Endothelial cell (in vitro differentiated cells): ENCODE data around the gene LRP5. TPM values are rescaled to one million over a fixed set of nuclear protein-coding genes. Genes with fewer than 3 reads are reported as not detected.

Experiments
- DNase-seq: peaks from one replicate; pipeline ENCODE4 v3.0.0; 2021; ENCODE audit warnings: low spot score
- H3K27ac Mint-ChIP-seq: one replicate; pipeline ENCODE4 v1.8.0; 2021; ENCODE audit warnings: mixed read lengths, inconsistent platforms; ENCODE audit not compliant: unreplicated experiment
- H3K27me3 Mint-ChIP-seq: one replicate; pipeline ENCODE4 v1.8.0; 2021; ENCODE audit warnings: mild to moderate bottlenecking, moderate library complexity, mixed read lengths, inconsistent platforms; ENCODE audit not compliant: unreplicated experiment
- H3K36me3 Mint-ChIP-seq: one replicate; pipeline ENCODE4 v1.8.0; 2021; ENCODE audit warnings: mild to moderate bottlenecking, low read depth, mixed read lengths, inconsistent platforms; ENCODE audit not compliant: unreplicated experiment
- H3K4me1 Mint-ChIP-seq: one replicate; pipeline ENCODE4 v1.8.0; 2021; ENCODE audit warnings: mild to moderate bottlenecking, mixed read lengths, inconsistent platforms; ENCODE audit not compliant: unreplicated experiment
- H3K4me3 Mint-ChIP-seq: one replicate; pipeline ENCODE4 v1.8.0; 2021; ENCODE audit warnings: mild to moderate bottlenecking, mixed read lengths, inconsistent platforms; ENCODE audit not compliant: unreplicated experiment
- H3K9me3 Mint-ChIP-seq: one replicate; pipeline ENCODE4 v1.8.0; 2021; ENCODE audit warnings: mixed read lengths, inconsistent platforms; ENCODE audit not compliant: unreplicated experiment
- CTCF ChIP-seq: fragments of 200-600 bp; sonication (generic); IDR thresholded peaks from one replicate; pipeline ENCODE4 v1.5.0; 2021; ENCODE audit warnings: antibody characterized with exemption; ENCODE audit not compliant: unreplicated experiment
- total RNA-seq: library from RNA; stranded (reverse); fragmentation: NEBNext Ultra II Directional; extraction: Animal tissue kit (Norgen Biotek cat#: 25700); gene quantifications from one replicate; pipeline ENCODE4 v1.2.1, GENCODE V29; 2021; ENCODE audit not compliant: unreplicated experiment

The LRP5 gene
- total RNA-seq, 1 donor from 2014 or later: 72.3 TPM

- no peak for TF ChIP-seq CTCF
- H3K36me3 Mint-ChIP-seq: peaks cover 15% of the 10 kb centered on the region
- no peak overlapping the region for H3K4me3 Mint-ChIP-seq
- no peak overlapping the region for H3K27ac Mint-ChIP-seq
- peaks cover 9% of the 10 kb centered on the region for H3K4me1 Mint-ChIP-seq
- no peak for DNase-seq
- no peaks in the 10 kb centered on the region for H3K9me3 Mint-ChIP-seq
- peaks cover 1% of the 10 kb centered on the region for H3K27me3 Mint-ChIP-seq
Measured at GRCh38 chr11:68403424-68403823, 91.0 kb downstream of the LRP5 start.

GRCh38 chr11:68403831-68404230 is 91.4 kb downstream of the LRP5 start:
- Mint-ChIP-seq H3K27ac (no peak overlapping the region), H3K4me3 (no peak overlapping the region)

GRCh38 chr11:68406324-68407313 is 94.2 kb downstream of the LRP5 start:
- Mint-ChIP-seq H3K27ac (no peak overlapping the region), H3K4me1 (peaks cover 9% of the 10 kb centered on the region), H3K4me3 (peak overlapping the region; percentile 73), H3K27me3 (peaks cover 1% of the 10 kb centered on the region), H3K9me3 (no peaks in the 10 kb centered on the region), H3K36me3 (peaks cover 15% of the 10 kb centered on the region)
- DNase-seq: no peak
- no peak for TF ChIP-seq CTCF

More at GRCh38 chr11:68403831-68404230, 91.4 kb downstream of the LRP5 start:
- no peak for DNase-seq
- H3K9me3 Mint-ChIP-seq: no peaks in the 10 kb centered on the region
- H3K27me3 Mint-ChIP-seq: peaks cover 1% of the 10 kb centered on the region
- H3K4me1 Mint-ChIP-seq: peaks cover 9% of the 10 kb centered on the region
- peaks cover 15% of the 10 kb centered on the region for H3K36me3 Mint-ChIP-seq
- no peak for TF ChIP-seq CTCF

- no peak for TF ChIP-seq CTCF
- H3K27ac Mint-ChIP-seq: no peak overlapping the region
- peaks cover 16% of the 10 kb centered on the region for H3K36me3 Mint-ChIP-seq
- H3K9me3 Mint-ChIP-seq: no peaks in the 10 kb centered on the region
- peaks cover 9% of the 10 kb centered on the region for H3K4me1 Mint-ChIP-seq
- no peaks in the 10 kb centered on the region for H3K27me3 Mint-ChIP-seq
- no peak for DNase-seq
- H3K4me3 Mint-ChIP-seq: no peak overlapping the region
Measured at GRCh38 chr11:68408512-68408911, 96.1 kb downstream of the LRP5 start.

GRCh38 chr11:68409748-68410344 is 97.5 kb downstream of the LRP5 start:
- Mint-ChIP-seq H3K4me3 (no peak overlapping the region), H3K27ac (no peak overlapping the region), H3K27me3 (peaks cover 2% of the 10 kb centered on the region), H3K36me3 (peaks cover 17% of the 10 kb centered on the region), H3K9me3 (no peaks in the 10 kb centered on the region), H3K4me1 (peaks cover 9% of the 10 kb centered on the region)
- no peak for TF ChIP-seq CTCF
- no peak for DNase-seq
